ENCODE results near the gene PATE3. TPM values are rescaled to one million over a fixed set of nuclear protein-coding genes. Genes with fewer than 3 reads are reported as not detected.

PATE3 gene
- total RNA-seq, 1 donor from 2014 or later: not detected

GRCh38 chr11:125833016-125833415 is 45.1 kb downstream of the PATE3 start, which contains the start of gene PATE4:
PATE4 (plus strand) TSS chr11:125833316; CDS start chr11:125833360, 44 bp downstream.
- no peaks in the 10 kb centered on the region for H3K36me3 ChIP-seq (ENCODE audit: insufficient read depth, low read length)
- peaks cover 4% of the 10 kb centered on the region for H3K27me3 ChIP-seq (ENCODE audit: insufficient read depth, low read length)
- H3K79me2 ChIP-seq (ENCODE audit: insufficient read depth, low read length): no peaks in the 10 kb centered on the region
- H2AFZ ChIP-seq (ENCODE audit: low read depth, low read length): no peak within 1 kb of the TSS
- DNase-seq (ENCODE audit: low read depth): no peak
- H3K27ac ChIP-seq (ENCODE audit: low read depth, low read length): no peak within 1 kb of the TSS
- peaks cover 4% of the 10 kb centered on the region for H3K9me3 Mint-ChIP-seq (ENCODE audit: unreplicated experiment)
- no peaks in the 10 kb centered on the region for H3K9me3 ChIP-seq (ENCODE audit: insufficient read depth, low read depth, low read length)
- H3K36me3 Mint-ChIP-seq (ENCODE audit: low read depth, unreplicated experiment): no peaks in the 10 kb centered on the region
- no peak within 1 kb of the TSS for H3K4me3 ChIP-seq (ENCODE audit: insufficient read depth, low read depth, low read length)
- no peaks in the 10 kb centered on the region for H3K4me1 Mint-ChIP-seq (ENCODE audit: low read depth, unreplicated experiment)
- no peak within 1 kb of the TSS for H3K9ac ChIP-seq (ENCODE audit: low read length)
- H3K4me3 Mint-ChIP-seq (ENCODE audit: unreplicated experiment): no peak within 1 kb of the TSS
- no peaks in the 10 kb centered on the region for H3K4me1 ChIP-seq (ENCODE audit: insufficient read depth, low read length)
- H3K27me3 Mint-ChIP-seq (ENCODE audit: low read depth, unreplicated experiment): peaks cover 15% of the 10 kb centered on the region
- no peak within 1 kb of the TSS for H3K27ac Mint-ChIP-seq (ENCODE audit: unreplicated experiment)
- no peak within 1 kb of the TSS for H3K4me2 ChIP-seq (ENCODE audit: low read length)
- no peak for FAIRE-seq
- no peak for TF ChIP-seq EZH2 (IDR thresholded peaks at IDR 0.05; ENCODE audit: insufficient read depth, low read length)
- TF ChIP-seq, protein P1, sequence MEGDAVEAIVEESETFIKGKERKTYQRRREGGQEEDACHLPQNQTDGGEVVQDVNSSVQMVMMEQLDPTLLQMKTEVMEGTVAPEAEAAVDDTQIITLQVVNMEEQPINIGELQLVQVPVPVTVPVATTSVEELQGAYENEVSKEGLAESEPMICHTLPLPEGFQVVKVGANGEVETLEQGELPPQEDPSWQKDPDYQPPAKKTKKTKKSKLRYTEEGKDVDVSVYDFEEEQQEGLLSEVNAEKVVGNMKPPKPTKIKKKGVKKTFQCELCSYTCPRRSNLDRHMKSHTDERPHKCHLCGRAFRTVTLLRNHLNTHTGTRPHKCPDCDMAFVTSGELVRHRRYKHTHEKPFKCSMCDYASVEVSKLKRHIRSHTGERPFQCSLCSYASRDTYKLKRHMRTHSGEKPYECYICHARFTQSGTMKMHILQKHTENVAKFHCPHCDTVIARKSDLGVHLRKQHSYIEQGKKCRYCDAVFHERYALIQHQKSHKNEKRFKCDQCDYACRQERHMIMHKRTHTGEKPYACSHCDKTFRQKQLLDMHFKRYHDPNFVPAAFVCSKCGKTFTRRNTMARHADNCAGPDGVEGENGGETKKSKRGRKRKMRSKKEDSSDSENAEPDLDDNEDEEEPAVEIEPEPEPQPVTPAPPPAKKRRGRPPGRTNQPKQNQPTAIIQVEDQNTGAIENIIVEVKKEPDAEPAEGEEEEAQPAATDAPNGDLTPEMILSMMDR (IDR thresholded peaks at IDR 0.05; ENCODE audit: insufficient read depth, low read depth, low read length): no peak
- no peaks in the 10 kb centered on the region for H4K20me1 ChIP-seq (ENCODE audit: insufficient read depth, low read length)

GRCh38 chr11:125835748-125836147 is 47.8 kb downstream of the PATE3 start:
- TF ChIP-seq, protein P1 (IDR thresholded peaks at IDR 0.05; ENCODE audit: insufficient read depth, low read depth, low read length): no peak
- no peak for TF ChIP-seq EZH2 (IDR thresholded peaks at IDR 0.05; ENCODE audit: insufficient read depth, low read length)
- Histone ChIP-seq H3K9ac (ENCODE audit: low read length) (no peak overlapping the region), H3K36me3 (ENCODE audit: insufficient read depth, low read length) (no peaks in the 10 kb centered on the region), H3K9me3 (ENCODE audit: insufficient read depth, low read depth, low read length) (no peaks in the 10 kb centered on the region), H2AFZ (ENCODE audit: low read depth, low read length) (no peak overlapping the region), H3K79me2 (ENCODE audit: insufficient read depth, low read length) (no peaks in the 10 kb centered on the region), H3K4me1 (ENCODE audit: insufficient read depth, low read length) (no peaks in the 10 kb centered on the region), H3K27me3 (ENCODE audit: insufficient read depth, low read length) (peaks cover 4% of the 10 kb centered on the region), H3K27ac (ENCODE audit: low read depth, low read length) (no peak overlapping the region), H3K4me2 (ENCODE audit: low read length) (no peak overlapping the region), H3K4me3 (ENCODE audit: insufficient read depth, low read depth, low read length) (no peak overlapping the region), H4K20me1 (ENCODE audit: insufficient read depth, low read length) (no peaks in the 10 kb centered on the region)
- H3K27me3 Mint-ChIP-seq (ENCODE audit: low read depth, unreplicated experiment): peaks cover 15% of the 10 kb centered on the region
- no peaks in the 10 kb centered on the region for H3K4me1 Mint-ChIP-seq (ENCODE audit: low read depth, unreplicated experiment)
- no peak overlapping the region for H3K4me3 Mint-ChIP-seq (ENCODE audit: unreplicated experiment)
- FAIRE-seq: no peak
- no peak overlapping the region for H3K27ac Mint-ChIP-seq (ENCODE audit: unreplicated experiment)
- peaks cover 7% of the 10 kb centered on the region for H3K9me3 Mint-ChIP-seq (ENCODE audit: unreplicated experiment)
- DNase-seq (ENCODE audit: low read depth): no peak
- H3K36me3 Mint-ChIP-seq (ENCODE audit: low read depth, unreplicated experiment): no peaks in the 10 kb centered on the region

Other genes with a start within 250 kb of the PATE3 start
- gene EI24, start 218.7 kb upstream of the PATE3 start, total RNA-seq: 118 and 129 TPM in 2 replicates
- gene STT3A, start 195.3 kb upstream of the PATE3 start, total RNA-seq: 232 and 258 TPM in 2 replicates
- 23.0 and 30.3 TPM in 2 replicates for gene CHEK1, start 163.0 kb upstream of the PATE3 start, total RNA-seq
- gene ACRV1, start 107.3 kb upstream of the PATE3 start, total RNA-seq: not detected in 2 replicates
- gene PATE1, start 41.8 kb upstream of the PATE3 start, total RNA-seq: not detected in 2 replicates
- 0.16 TPM in 1 of 2 replicates, not detected in the other for gene PATE2, start 9.3 kb upstream of the PATE3 start, total RNA-seq
- gene PATE4, start 45.2 kb downstream of the PATE3 start, total RNA-seq: not detected in 2 replicates
- 3.2 TPM in 2 replicates for gene HYLS1, start 99.5 kb downstream of the PATE3 start, total RNA-seq
- 14.3 and 16.9 TPM in 2 replicates for gene PUS3, start 115.1 kb downstream of the PATE3 start, total RNA-seq
- 0.70 and 1.1 TPM in 2 replicates for gene DDX25, start 116.4 kb downstream of the PATE3 start, total RNA-seq
- not detected in 2 replicates for gene VSIG10L2, start 157.9 kb downstream of the PATE3 start, total RNA-seq